Liver (tissue), 9 donors: ENCODE data around the gene ETV3. TPM values are rescaled to one million over a fixed set of nuclear protein-coding genes. Genes with fewer than 3 reads are reported as not detected.

Experiments used
- DNase-seq: peaks from one replicate; pipeline ENCODE4 v3.0.0-alpha.2; 2017; ENCODE audit warnings: low spot score
- H3K27ac ChIP-seq, 2 donors: one replicate each; pipeline ENCODE4 v1.7.0; 2013; ENCODE audit warnings: inconsistent platforms in 2 of 2, low read length in 2 of 2, control low read depth in 1 of 2, low read depth in 1 of 2, mild to moderate bottlenecking in 1 of 2
- H3K27me3 ChIP-seq, 4 donors: one replicate each; pipeline versions ENCODE4 v1.6.1 to v1.7.0; 2013; ENCODE audit warnings: low read length in 3 of 4, inconsistent platforms in 1 of 4, mild to moderate bottlenecking in 1 of 4, moderate library complexity in 1 of 4; ENCODE audit not compliant: control insufficient read depth in 4 of 4, insufficient read depth in 4 of 4
- H3K36me3 ChIP-seq, 4 donors: one replicate each; pipeline versions ENCODE4 v1.6.1 to v1.7.0; 2013; ENCODE audit warnings: low read length in 3 of 4, mild to moderate bottlenecking in 3 of 4, low read depth in 1 of 4, moderate library complexity in 1 of 4; ENCODE audit not compliant: control insufficient read depth in 4 of 4, insufficient read depth in 3 of 4
- H3K4me1 ChIP-seq, 4 donors: one replicate each; pipeline versions ENCODE4 v1.6.1 to v1.7.0; 2013; ENCODE audit warnings: low read length in 3 of 4, mild to moderate bottlenecking in 3 of 4, moderate library complexity in 1 of 4; ENCODE audit not compliant: control insufficient read depth in 4 of 4, insufficient read depth in 4 of 4
- H3K4me3 ChIP-seq, 3 donors: one replicate each; pipeline versions ENCODE4 v1.6.1 to v1.7.0; 2013; ENCODE audit warnings: low read length in 3 of 3, control low read depth in 1 of 3, low read depth in 1 of 3, mild to moderate bottlenecking in 1 of 3
- H3K9ac ChIP-seq, 2 donors: one replicate each; pipeline ENCODE4 v1.7.0; 2013; ENCODE audit warnings: low read length in 2 of 2, mild to moderate bottlenecking in 2 of 2, moderate library complexity in 2 of 2, control low read depth in 1 of 2, low read depth in 1 of 2
- H3K9me3 ChIP-seq, 4 donors: one replicate each; pipeline versions ENCODE4 v1.6.1 to v1.7.0; 2013; ENCODE audit warnings: low read length in 3 of 4; ENCODE audit not compliant: control insufficient read depth in 4 of 4
- EGR1 ChIP-seq, 2 donors: IDR thresholded peaks; 2 replicates each; pipeline ENCODE4 v1.6.1; 2016 to 2018; ENCODE audit warnings: antibody characterized with exemption in 2 of 2, low read depth in 2 of 2
- FOXA1 ChIP-seq: IDR thresholded peaks from 2 replicates; pipeline ENCODE4 v1.6.1; 2016; ENCODE audit warnings: antibody characterized with exemption
- FOXA2 ChIP-seq: IDR thresholded peaks from 2 replicates; pipeline ENCODE4 v1.6.1; 2016; ENCODE audit warnings: antibody characterized with exemption
- GABPA ChIP-seq, 2 donors: IDR thresholded peaks in 1 of 2; conservative IDR thresholded peaks in 1 of 2; 2 replicates each; pipeline ENCODE4 v1.6.1; 2016; ENCODE audit warnings: antibody characterized with exemption in 2 of 2, mild to moderate bottlenecking in 1 of 2, moderate library complexity in 1 of 2
- HNF4A ChIP-seq, 2 donors: conservative IDR thresholded peaks; 2 replicates each; pipeline ENCODE4 v1.6.1; 2016; ENCODE audit warnings: antibody characterized with exemption in 2 of 2, mild to moderate bottlenecking in 2 of 2
- HNF4G ChIP-seq: IDR thresholded peaks from 2 replicates; pipeline ENCODE4 v1.6.1; 2016; ENCODE audit warnings: antibody characterized with exemption
- JUND ChIP-seq, 2 donors: IDR thresholded peaks; 2 replicates each; pipeline ENCODE4 v1.6.1; 2016; ENCODE audit warnings: antibody characterized with exemption in 2 of 2
- NR2F2 ChIP-seq: IDR thresholded peaks from 2 replicates; pipeline ENCODE4 v1.6.1; 2016; ENCODE audit warnings: antibody characterized with exemption
- RAD21 ChIP-seq, 2 donors: IDR thresholded peaks; 2 replicates each; pipeline ENCODE4 v1.6.1; 2016; ENCODE audit warnings: antibody characterized with exemption in 2 of 2, mild to moderate bottlenecking in 2 of 2
- RXRA ChIP-seq, 2 donors: IDR thresholded peaks; 2 replicates each; pipeline ENCODE4 v1.6.1; 2017 to 2018; ENCODE audit warnings: antibody characterized with exemption in 2 of 2, mild to moderate bottlenecking in 1 of 2
- SP1 ChIP-seq: IDR thresholded peaks from 2 replicates; pipeline ENCODE4 v1.6.1; 2018; ENCODE audit warnings: antibody characterized with exemption, mild to moderate bottlenecking
- TAF1 ChIP-seq: conservative IDR thresholded peaks from 2 replicates; pipeline ENCODE4 v1.6.1; 2016; ENCODE audit warnings: antibody characterized with exemption, mild to moderate bottlenecking
- YY1 ChIP-seq: IDR thresholded peaks from 2 replicates; pipeline ENCODE4 v1.6.1; 2016; ENCODE audit warnings: antibody characterized with exemption, mild to moderate bottlenecking
- WGBS: extraction: QIAGEN DNeasy Blood & Tissue Kit; methylation state at CpG from one replicate; pipeline ENCODE4 v1.1.7; 2013; 5-methylcytosine and 5-hydroxymethylcytosine counted together
- polyA plus RNA-seq, 2 donors: library from polyadenylated mRNA; stranded (reverse) in 1 of 2; unstranded in 1 of 2; fragments of 200-250 nt in 1 of 2; fragments of >200 nt in 1 of 2; fragmentation: Nextera tagmentation in 1 of 2; extraction: Ambion mirVana in 1 of 2; gene quantifications; one replicate each; pipeline versions ENCODE4 v1.2.1 to v1.2.3, GENCODE V29; 2013 to 2015
- total RNA-seq, 2 donors: library from RNA; depleted of rRNA; stranded (reverse); fragments of >200 nt; gene quantifications; one replicate each; pipeline ENCODE4 v1.2.3, GENCODE V29; 2014
- TF ChIP-seq, protein P1 (sequence below): IDR thresholded peaks from 2 replicates; pipeline ENCODE4 v1.6.1; 2016; ENCODE audit warnings: antibody characterized with exemption
- TF ChIP-seq, protein P2 (sequence below): IDR thresholded peaks from 2 replicates; pipeline ENCODE4 v1.6.1; 2016; ENCODE audit warnings: antibody characterized with exemption
- TF ChIP-seq, protein P3 (sequence below): IDR thresholded peaks from 2 replicates; pipeline ENCODE4 v1.6.1; 2016; ENCODE audit warnings: antibody characterized with exemption, mild to moderate bottlenecking
- TF ChIP-seq, protein P4 (sequence below): IDR thresholded peaks from 2 replicates; pipeline ENCODE4 v1.6.1; 2016; ENCODE audit warnings: antibody characterized with exemption
- TF ChIP-seq, protein P5 (sequence below): fragments of 150-350 bp; IDR thresholded peaks from 2 replicates; pipeline ENCODE4 v1.5.1; 2017; ENCODE audit warnings: improper control_type of control experiment, low read depth, low read length; ENCODE audit not compliant: missing input control
- donor health status: healthy.
- donor health status: healthy.
- donor health status: healthy.
- donor health status: healthy.
- donor health status: healthy.

ETV3 gene
- total and polyA plus RNA-seq, 4 donors = 2.0 to 10.8 (median 5.3) TPM

DNA sequence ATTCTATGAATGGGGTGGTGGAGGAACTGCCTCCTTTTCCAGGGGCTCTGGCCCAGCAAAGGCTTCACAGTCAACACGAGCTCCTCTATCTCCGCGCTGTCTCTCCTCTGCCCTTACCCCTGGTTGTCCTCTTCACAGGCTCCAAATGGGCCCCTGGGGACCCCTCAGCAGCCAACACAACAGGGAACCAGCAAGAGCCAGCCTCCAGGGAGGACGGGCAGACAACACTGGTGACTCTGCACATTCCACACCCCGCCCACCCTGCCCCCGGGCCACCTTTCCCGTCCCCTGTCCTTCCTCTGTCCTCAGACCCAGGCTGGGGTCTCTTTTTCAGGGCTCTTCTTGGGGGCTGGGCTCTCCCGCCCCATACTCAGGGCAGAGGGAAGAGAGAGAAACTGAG, 17.5 kb upstream of the ETV3 start:
- no peaks in the 10 kb centered on the region for H3K36me3 ChIP-seq
- H3K4me1 ChIP-seq = peaks cover 7 to 29% (median 23%) of the 10 kb centered on the region in 4 donors
- H3K9me3 ChIP-seq = no peaks in the 10 kb centered on the region
- WGBS = 9% methylated on average over 8 of the region's 8 CpGs
- H3K27me3 ChIP-seq = no peaks in the 10 kb centered on the region
- H3K27ac ChIP-seq = no peak overlapping the region
- no peak for DNase-seq
- no peak overlapping the region for H3K4me3 ChIP-seq
- H3K9ac ChIP-seq = no peak overlapping the region
- TF ChIP-seq RAD21 (IDR thresholded peaks at IDR 0.05) (no peak), RXRA (IDR thresholded peaks at IDR 0.05) (no peak), FOXA1 (no peak), HNF4G (no peak), YY1 (no peak), TAF1 (no peak), JUND (IDR thresholded peaks at IDR 0.05) (no peak)
- TF ChIP-seq, protein P1, sequence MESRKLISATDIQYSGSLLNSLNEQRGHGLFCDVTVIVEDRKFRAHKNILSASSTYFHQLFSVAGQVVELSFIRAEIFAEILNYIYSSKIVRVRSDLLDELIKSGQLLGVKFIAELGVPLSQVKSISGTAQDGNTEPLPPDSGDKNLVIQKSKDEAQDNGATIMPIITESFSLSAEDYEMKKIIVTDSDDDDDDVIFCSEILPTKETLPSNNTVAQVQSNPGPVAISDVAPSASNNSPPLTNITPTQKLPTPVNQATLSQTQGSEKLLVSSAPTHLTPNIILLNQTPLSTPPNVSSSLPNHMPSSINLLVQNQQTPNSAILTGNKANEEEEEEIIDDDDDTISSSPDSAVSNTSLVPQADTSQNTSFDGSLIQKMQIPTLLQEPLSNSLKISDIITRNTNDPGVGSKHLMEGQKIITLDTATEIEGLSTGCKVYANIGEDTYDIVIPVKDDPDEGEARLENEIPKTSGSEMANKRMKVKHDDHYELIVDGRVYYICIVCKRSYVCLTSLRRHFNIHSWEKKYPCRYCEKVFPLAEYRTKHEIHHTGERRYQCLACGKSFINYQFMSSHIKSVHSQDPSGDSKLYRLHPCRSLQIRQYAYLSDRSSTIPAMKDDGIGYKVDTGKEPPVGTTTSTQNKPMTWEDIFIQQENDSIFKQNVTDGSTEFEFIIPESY = no peak
- TF ChIP-seq, protein P2, sequence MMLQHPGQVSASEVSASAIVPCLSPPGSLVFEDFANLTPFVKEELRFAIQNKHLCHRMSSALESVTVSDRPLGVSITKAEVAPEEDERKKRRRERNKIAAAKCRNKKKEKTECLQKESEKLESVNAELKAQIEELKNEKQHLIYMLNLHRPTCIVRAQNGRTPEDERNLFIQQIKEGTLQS = no peak

DNA sequence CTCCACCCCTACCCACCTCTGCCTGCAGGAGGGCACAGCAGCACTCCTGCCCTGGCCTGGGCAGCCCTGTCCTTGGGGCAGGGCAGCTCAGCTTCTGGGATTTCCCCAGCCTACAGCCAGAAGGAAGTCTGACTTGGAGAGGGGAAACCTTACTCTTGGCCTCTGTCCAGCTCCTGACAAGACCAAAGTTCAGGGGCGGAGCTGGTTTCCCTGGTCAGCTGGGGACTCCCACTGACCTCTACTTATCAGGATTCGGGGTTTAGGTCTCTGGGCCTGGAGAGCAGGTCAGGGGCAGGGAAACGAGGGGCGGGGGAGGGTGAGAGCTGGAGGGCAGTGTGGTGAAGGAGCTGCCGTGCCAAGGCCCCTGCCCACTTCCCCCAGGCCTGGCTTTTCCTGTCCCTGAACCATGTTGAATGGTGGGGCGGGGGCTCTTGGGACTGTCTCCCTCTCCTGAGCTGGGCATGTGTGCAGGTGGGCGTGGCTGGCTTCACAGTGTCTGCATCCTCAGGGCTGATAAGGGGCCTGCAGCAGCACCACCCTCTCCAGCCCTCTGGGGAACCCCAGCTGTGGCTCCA, 16.8 kb upstream of the ETV3 start:
- Histone ChIP-seq H3K4me1 (peaks cover 7 to 29% (median 23%) of the 10 kb centered on the region in 4 donors), H3K9me3 (no peaks in the 10 kb centered on the region), H3K9ac (no peak overlapping the region), H3K36me3 (no peaks in the 10 kb centered on the region), H3K4me3 (no peak overlapping the region), H3K27ac (peak overlapping the region in 1 of 2 donors; percentile 27), H3K27me3 (no peaks in the 10 kb centered on the region)
- TF ChIP-seq HNF4G (peak; percentile 14), SP1 (peak; percentile 59), JUND (IDR thresholded peaks at IDR 0.05) (no peak), TAF1 (no peak), GABPA (IDR thresholded peaks at IDR 0.05 in 1 of 2, conservative IDR thresholded peaks at IDR 0.05 in 1 of 2) (no peak), NR2F2 (peak; percentile 87), RAD21 (IDR thresholded peaks at IDR 0.05) (peak in 1 of 2 donors; percentile 36), YY1 (no peak), HNF4A (conservative IDR thresholded peaks at IDR 0.05) (peak; percentile 68 to 71), FOXA2 (no peak), RXRA (IDR thresholded peaks at IDR 0.05) (peak; percentile 60 to 66), FOXA1 (no peak), EGR1 (IDR thresholded peaks at IDR 0.05; ENCODE audit: low read depth in 2 of 2) (no peak)
- TF ChIP-seq, protein P1 = no peak
- TF ChIP-seq, protein P3, sequence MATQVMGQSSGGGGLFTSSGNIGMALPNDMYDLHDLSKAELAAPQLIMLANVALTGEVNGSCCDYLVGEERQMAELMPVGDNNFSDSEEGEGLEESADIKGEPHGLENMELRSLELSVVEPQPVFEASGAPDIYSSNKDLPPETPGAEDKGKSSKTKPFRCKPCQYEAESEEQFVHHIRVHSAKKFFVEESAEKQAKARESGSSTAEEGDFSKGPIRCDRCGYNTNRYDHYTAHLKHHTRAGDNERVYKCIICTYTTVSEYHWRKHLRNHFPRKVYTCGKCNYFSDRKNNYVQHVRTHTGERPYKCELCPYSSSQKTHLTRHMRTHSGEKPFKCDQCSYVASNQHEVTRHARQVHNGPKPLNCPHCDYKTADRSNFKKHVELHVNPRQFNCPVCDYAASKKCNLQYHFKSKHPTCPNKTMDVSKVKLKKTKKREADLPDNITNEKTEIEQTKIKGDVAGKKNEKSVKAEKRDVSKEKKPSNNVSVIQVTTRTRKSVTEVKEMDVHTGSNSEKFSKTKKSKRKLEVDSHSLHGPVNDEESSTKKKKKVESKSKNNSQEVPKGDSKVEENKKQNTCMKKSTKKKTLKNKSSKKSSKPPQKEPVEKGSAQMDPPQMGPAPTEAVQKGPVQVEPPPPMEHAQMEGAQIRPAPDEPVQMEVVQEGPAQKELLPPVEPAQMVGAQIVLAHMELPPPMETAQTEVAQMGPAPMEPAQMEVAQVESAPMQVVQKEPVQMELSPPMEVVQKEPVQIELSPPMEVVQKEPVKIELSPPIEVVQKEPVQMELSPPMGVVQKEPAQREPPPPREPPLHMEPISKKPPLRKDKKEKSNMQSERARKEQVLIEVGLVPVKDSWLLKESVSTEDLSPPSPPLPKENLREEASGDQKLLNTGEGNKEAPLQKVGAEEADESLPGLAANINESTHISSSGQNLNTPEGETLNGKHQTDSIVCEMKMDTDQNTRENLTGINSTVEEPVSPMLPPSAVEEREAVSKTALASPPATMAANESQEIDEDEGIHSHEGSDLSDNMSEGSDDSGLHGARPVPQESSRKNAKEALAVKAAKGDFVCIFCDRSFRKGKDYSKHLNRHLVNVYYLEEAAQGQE = no peak
- TF ChIP-seq, protein P4, sequence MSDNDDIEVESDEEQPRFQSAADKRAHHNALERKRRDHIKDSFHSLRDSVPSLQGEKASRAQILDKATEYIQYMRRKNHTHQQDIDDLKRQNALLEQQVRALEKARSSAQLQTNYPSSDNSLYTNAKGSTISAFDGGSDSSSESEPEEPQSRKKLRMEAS = no peak
- TF ChIP-seq, protein P2 = no peak
- TF ChIP-seq, protein P5, sequence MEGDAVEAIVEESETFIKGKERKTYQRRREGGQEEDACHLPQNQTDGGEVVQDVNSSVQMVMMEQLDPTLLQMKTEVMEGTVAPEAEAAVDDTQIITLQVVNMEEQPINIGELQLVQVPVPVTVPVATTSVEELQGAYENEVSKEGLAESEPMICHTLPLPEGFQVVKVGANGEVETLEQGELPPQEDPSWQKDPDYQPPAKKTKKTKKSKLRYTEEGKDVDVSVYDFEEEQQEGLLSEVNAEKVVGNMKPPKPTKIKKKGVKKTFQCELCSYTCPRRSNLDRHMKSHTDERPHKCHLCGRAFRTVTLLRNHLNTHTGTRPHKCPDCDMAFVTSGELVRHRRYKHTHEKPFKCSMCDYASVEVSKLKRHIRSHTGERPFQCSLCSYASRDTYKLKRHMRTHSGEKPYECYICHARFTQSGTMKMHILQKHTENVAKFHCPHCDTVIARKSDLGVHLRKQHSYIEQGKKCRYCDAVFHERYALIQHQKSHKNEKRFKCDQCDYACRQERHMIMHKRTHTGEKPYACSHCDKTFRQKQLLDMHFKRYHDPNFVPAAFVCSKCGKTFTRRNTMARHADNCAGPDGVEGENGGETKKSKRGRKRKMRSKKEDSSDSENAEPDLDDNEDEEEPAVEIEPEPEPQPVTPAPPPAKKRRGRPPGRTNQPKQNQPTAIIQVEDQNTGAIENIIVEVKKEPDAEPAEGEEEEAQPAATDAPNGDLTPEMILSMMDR = no peak
- peak; percentile 76 for DNase-seq
- 23% methylated on average over 7 of the region's 7 CpGs for WGBS
